ENCODE data around the gene ASS1.

GRCh38 chr9:130530938-130531337 lies 86.2 kb downstream of the ASS1 start:
- TF ChIP-seq CTCF (IDR thresholded peaks at IDR 0.05) (no peak), POLR2A (IDR thresholded peaks at IDR 0.05) (no peak)
